Ascending aorta (tissue), 2 donors: Measurements from ENCODE around the gene UNC5C. TPM values are rescaled to one million over a fixed set of nuclear protein-coding genes. Genes with fewer than 3 reads are reported as not detected.

Experiments
- DNase-seq, 2 donors: peaks; one replicate each; pipeline ENCODE4 v3.0.0-alpha.2; 2019; ENCODE audit warnings: low spot score in 2 of 2
- H3K27ac ChIP-seq, 2 donors: fragments of 200-600 bp; sonication (generic); one replicate each; pipeline ENCODE4 v1.5.1; 2016 to 2017; ENCODE audit warnings: mild to moderate bottlenecking in 1 of 2
- H3K27me3 ChIP-seq: fragments of 200-600 bp; sonication (generic); one replicate; pipeline ENCODE4 v1.5.1; 2017
- H3K36me3 ChIP-seq, 2 donors: fragments of 200-600 bp; sonication (generic); one replicate each; pipeline ENCODE4 v1.5.1; 2016
- H3K4me1 ChIP-seq, 2 donors: fragments of 200-600 bp; sonication (generic); one replicate each; pipeline ENCODE4 v1.5.1; 2016 to 2017; ENCODE audit warnings: mild to moderate bottlenecking in 1 of 2
- H3K4me3 ChIP-seq, 2 donors: fragments of 200-600 bp; sonication (generic); one replicate each; pipeline ENCODE4 v1.5.1; 2016 to 2017; ENCODE audit warnings: mild to moderate bottlenecking in 1 of 2
- H3K9me3 ChIP-seq, 2 donors: fragments of 200-600 bp; sonication (generic); one replicate each; pipeline ENCODE4 v1.5.1; 2016
- CTCF ChIP-seq, 3 experiments: fragments of 200-600 bp in 2 of 3; fragments of 450-650 bp in 1 of 3; sonication (generic) in 2 of 3; IDR thresholded peaks; one replicate each; pipeline ENCODE4 v1.5.1; 2016 to 2019; ENCODE audit warnings: antibody characterized with exemption in 3 of 3, mild to moderate bottlenecking in 1 of 3, moderate library complexity in 1 of 3
- intact Hi-C: fragments of 100-400 bp; cut with DNase I; formaldehyde crosslinking; loops from one replicate; pipeline ENCODE4 v1.15.1; 2023
- total RNA-seq: library from RNA; depleted of rRNA; stranded (reverse); fragments of >200 nt; gene quantifications from one replicate; pipeline ENCODE4 v1.1.0, GENCODE V29; 2016

Gene UNC5C
- total RNA-seq, 1 donor from 2014 or later: 13.3 TPM

DNA sequence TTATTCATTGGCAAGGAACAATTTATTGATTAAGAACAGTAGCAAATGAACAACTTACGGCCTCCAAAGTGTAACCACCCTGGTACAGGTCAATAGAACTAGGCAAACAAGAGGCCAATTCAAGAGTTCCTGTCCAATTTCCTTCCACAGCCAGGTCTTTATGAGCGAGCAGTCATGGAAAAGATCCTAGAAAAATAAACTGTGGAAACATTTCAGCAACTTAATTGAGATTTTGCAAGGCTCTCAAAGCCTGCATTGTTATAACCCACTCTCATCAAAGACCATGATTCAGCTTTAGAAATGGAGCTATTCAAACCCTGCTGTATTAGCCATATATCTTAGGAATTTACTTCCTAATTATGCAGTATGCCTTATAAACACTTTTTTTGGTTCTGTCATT is 43.6 kb downstream of the UNC5C start:
- TF ChIP-seq CTCF (IDR thresholded peaks at IDR 0.05): no peak
- intact Hi-C loops: loop anchor here (5.0 kb wide), 1 partner anchor 42 kb away; the partner anchor contains the start of gene UNC5C
- H3K27ac ChIP-seq: no peak overlapping the region
- H3K27me3 ChIP-seq: no peaks in the 10 kb centered on the region
- no peak for DNase-seq
- H3K4me1 ChIP-seq: peaks cover 0 to 7% of the 10 kb centered on the region in 2 donors
- H3K9me3 ChIP-seq: no peaks in the 10 kb centered on the region
- no peak overlapping the region for H3K4me3 ChIP-seq
- no peaks in the 10 kb centered on the region for H3K36me3 ChIP-seq

GRCh38 chr4:95504501-95504900 is 44.3 kb downstream of the UNC5C start:
- H3K36me3 ChIP-seq: no peaks in the 10 kb centered on the region
- no peaks in the 10 kb centered on the region for H3K27me3 ChIP-seq
- H3K9me3 ChIP-seq: no peaks in the 10 kb centered on the region
- intact Hi-C loops: no loop called here
- no peak overlapping the region for H3K4me3 ChIP-seq
- peaks cover 0 to 7% of the 10 kb centered on the region in 2 donors for H3K4me1 ChIP-seq
- H3K27ac ChIP-seq: no peak overlapping the region
- no peak for TF ChIP-seq CTCF (IDR thresholded peaks at IDR 0.05)
- DNase-seq: no peak

GRCh38 chr4:95500361-95500760 is 48.4 kb downstream of the UNC5C start:
- Histone ChIP-seq H3K27me3 (no peaks in the 10 kb centered on the region), H3K27ac (no peak overlapping the region), H3K4me3 (no peak overlapping the region), H3K36me3 (no peaks in the 10 kb centered on the region), H3K4me1 (peaks cover 0 to 3% of the 10 kb centered on the region in 2 donors), H3K9me3 (no peaks in the 10 kb centered on the region)
- intact Hi-C loops: no loop called here
- no peak for DNase-seq
- no peak for TF ChIP-seq CTCF (IDR thresholded peaks at IDR 0.05)

DNA sequence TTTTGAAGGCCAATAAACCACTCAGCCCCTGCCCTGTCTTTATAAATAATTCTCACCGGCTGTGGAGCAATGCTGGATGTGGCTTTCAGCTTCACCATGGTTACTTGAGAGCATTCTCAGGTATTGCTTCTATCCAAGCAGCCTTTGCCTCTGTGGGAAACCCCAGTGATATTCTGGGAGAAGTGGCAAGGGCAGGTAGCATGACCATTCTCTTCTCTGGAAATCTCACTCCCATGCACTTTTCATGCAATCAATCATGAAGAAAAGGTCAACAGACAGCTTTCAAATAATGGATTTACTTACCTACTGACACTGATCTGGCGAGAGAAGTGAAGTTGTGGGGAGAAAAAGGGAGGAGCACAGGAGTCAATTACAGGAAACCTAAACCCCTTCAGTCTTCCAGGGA is 49.5 kb downstream of the UNC5C start:
- Histone ChIP-seq H3K27me3 (no peaks in the 10 kb centered on the region), H3K9me3 (no peaks in the 10 kb centered on the region), H3K36me3 (no peaks in the 10 kb centered on the region), H3K27ac (no peak overlapping the region), H3K4me1 (peaks cover 0 to 3% of the 10 kb centered on the region in 2 donors), H3K4me3 (no peak overlapping the region)
- intact Hi-C loops: no loop called here
- no peak for DNase-seq
- TF ChIP-seq CTCF (IDR thresholded peaks at IDR 0.05): no peak

- H3K4me3 ChIP-seq: no peak overlapping the region
- DNase-seq: no peak
- no peaks in the 10 kb centered on the region for H3K36me3 ChIP-seq
- H3K4me1 ChIP-seq: no peaks in the 10 kb centered on the region
- intact Hi-C loops: no loop called here
- H3K9me3 ChIP-seq: no peaks in the 10 kb centered on the region
- TF ChIP-seq CTCF (IDR thresholded peaks at IDR 0.05): no peak
- no peaks in the 10 kb centered on the region for H3K27me3 ChIP-seq
- no peak overlapping the region for H3K27ac ChIP-seq
These were observed 54.6 kb downstream of the UNC5C start for GRCh38 chr4:95494186-95494585.

GRCh38 chr4:95478679-95479078 is 70.1 kb downstream of the UNC5C start:
- H3K27me3 ChIP-seq: no peaks in the 10 kb centered on the region
- TF ChIP-seq CTCF (IDR thresholded peaks at IDR 0.05): no peak
- no peak for DNase-seq
- H3K9me3 ChIP-seq: no peaks in the 10 kb centered on the region
- intact Hi-C loops: no loop called here
- no peak overlapping the region for H3K4me3 ChIP-seq
- H3K4me1 ChIP-seq: no peaks in the 10 kb centered on the region
- H3K36me3 ChIP-seq: no peaks in the 10 kb centered on the region
- no peak overlapping the region for H3K27ac ChIP-seq
